C4-2B (cell line): Measurements from ENCODE around the gene MALRD1.

Experiments
- ZFX ChIP-seq: fragments of 450-650 bp; IDR thresholded peaks from 2 replicates; pipeline ENCODE4 v1.6.1; 2017
- TF ChIP-seq, protein P1 (sequence below): fragments of 450-650 bp; conservative IDR thresholded peaks from 2 replicates; pipeline ENCODE4 v1.5.1; 2017; ENCODE audit warnings: mild to moderate bottlenecking

DNA sequence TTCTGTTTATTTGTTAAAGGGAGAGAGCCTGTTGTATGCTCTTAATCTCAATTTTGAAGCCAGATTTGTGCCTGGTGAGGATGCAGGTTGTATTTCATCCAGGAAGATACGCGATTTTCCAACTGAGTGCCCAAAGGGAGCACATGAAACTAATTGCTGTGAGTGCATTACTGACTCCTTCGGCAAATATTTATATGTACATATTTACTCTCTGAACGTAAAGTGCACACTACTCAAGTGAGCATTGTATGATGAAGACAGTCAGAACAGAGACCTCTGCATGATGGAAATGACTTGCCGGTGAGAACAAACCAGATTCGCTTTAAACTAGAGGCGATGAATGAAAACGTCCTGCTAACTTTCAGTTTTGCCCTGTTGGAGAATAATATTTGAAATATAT is 130.1 kb downstream of the MALRD1 start:
- TF ChIP-seq, protein P1, sequence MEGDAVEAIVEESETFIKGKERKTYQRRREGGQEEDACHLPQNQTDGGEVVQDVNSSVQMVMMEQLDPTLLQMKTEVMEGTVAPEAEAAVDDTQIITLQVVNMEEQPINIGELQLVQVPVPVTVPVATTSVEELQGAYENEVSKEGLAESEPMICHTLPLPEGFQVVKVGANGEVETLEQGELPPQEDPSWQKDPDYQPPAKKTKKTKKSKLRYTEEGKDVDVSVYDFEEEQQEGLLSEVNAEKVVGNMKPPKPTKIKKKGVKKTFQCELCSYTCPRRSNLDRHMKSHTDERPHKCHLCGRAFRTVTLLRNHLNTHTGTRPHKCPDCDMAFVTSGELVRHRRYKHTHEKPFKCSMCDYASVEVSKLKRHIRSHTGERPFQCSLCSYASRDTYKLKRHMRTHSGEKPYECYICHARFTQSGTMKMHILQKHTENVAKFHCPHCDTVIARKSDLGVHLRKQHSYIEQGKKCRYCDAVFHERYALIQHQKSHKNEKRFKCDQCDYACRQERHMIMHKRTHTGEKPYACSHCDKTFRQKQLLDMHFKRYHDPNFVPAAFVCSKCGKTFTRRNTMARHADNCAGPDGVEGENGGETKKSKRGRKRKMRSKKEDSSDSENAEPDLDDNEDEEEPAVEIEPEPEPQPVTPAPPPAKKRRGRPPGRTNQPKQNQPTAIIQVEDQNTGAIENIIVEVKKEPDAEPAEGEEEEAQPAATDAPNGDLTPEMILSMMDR: no peak
- TF ChIP-seq ZFX: no peak
